ENCODE data around the gene SERGEF. TPM values are rescaled to one million over a fixed set of nuclear protein-coding genes. Genes with fewer than 3 reads are reported as not detected.

Gene SERGEF
- total and polyA plus RNA-seq, 2 of the 13 experiments (the other 11 are each of a cell fraction or from before 2014, with no cell fraction given), result 54.5 to 114 TPM

DNA sequence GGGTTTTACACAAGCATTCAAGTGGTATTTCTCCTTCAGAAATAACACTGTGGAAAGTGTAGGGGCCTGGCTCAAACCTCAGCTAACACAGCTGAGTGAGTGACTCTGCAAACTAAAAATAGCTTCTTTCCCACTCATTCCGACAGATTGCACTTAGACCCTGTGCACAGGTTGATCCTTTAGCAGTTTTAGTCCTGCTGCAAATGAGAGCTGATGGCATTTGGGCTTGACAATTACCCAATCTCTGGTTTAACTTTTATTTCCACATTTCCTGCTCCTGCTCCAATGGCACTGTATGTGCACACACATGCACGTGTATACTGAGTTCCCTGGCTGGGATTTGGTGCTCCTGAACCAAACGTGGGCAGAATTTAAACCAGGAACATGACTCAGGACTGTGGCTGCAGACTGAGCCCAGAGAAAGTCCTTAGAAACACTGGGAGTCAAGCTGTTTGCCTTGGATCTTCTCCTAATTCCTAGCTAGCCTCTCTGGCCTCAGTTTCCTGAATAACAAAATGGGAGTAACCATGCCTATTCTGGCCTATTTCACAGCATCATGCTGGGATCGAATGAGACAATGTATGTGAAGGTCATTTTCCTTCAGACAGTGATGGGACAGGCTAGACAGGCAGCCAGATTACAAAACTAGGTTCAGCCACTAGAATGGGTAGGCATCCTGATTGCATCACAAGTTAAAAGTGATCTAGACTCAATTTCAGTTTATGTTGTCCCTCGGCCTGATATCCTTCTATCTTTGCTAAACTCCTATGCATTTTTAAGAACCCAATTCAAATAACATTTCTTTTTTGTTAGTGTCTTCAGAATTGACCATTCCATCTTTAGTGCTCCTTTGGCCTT is 58.2 kb downstream of the SERGEF start:
- WGBS (ENCODE audit: low lambda C conversion rate), result 90% methylated on average over 5 of the region's 5 CpGs
- CTCF ChIA-PET (ENCODE audit: low intra/inter-chr PET ratio, low total read pairs), result no interaction called here
- POLR2A ChIA-PET, result no interaction called here

More for the DNA sequence above, 58.2 kb downstream of the SERGEF start:
- peaks cover 18% of the 10 kb centered on the region for H3K4me1 ChIP-seq (ENCODE audit: insufficient read depth, low read length)
- H3K9ac ChIP-seq (ENCODE audit: insufficient read depth, low read depth, low read length), result no peak overlapping the region
- intact Hi-C loops (cut with micrococcal nuclease; ENCODE audit: unreplicated experiment), result no loop called here
- no peaks in the 10 kb centered on the region; the same call in 1 of the 2 replicates for H4K20me1 ChIP-seq (ENCODE audit: insufficient read depth, low read length)
- H2AFZ ChIP-seq (ENCODE audit: low read length), result no peak overlapping the region
- in situ Hi-C loops (cut with HindIII; ENCODE audit: extremely low pct_ligation_motif_present, low pct_unique_long_range_greater_than_20kb), result no loop called here
- no peak overlapping the region for H3K4me2 ChIP-seq (ENCODE audit: low read depth, low read length)
- no peak for FAIRE-seq
- no peaks in the 10 kb centered on the region for H3K27me3 ChIP-seq (ENCODE audit: control insufficient read depth in 1 of 2, insufficient read depth in 2 of 2, low read length in 2 of 2)
- no peak overlapping the region for H3K4me3 ChIP-seq (replicated peaks in 1 of 3; ENCODE audit: insufficient read depth in 1 of 3, low read depth in 2 of 3, low read length in 3 of 3)
- peaks cover 28 to 89% of the 10 kb centered on the region in 2 experiments for H3K36me3 ChIP-seq (replicated peaks in 1 of 2; ENCODE audit: control insufficient read depth in 1 of 2, insufficient read depth in 2 of 2, low read length in 2 of 2)
- H3K9me3 ChIP-seq (ENCODE audit: low read length), result no peaks in the 10 kb centered on the region
- H3K27ac ChIP-seq (ENCODE audit: extremely low read length, insufficient read depth, low read length), result no peak overlapping the region
- no peaks in the 10 kb centered on the region for H3K79me2 ChIP-seq (ENCODE audit: insufficient read depth, low read length)
- BruUV-seq (replicated peaks), result no TSS peak
- no peak for TF ChIP-seq ZNF562 (CRISPR knock-in tag; IDR thresholded peaks at IDR 0.05; ENCODE audit: borderline replicate concordance)
- TF ChIP-seq, protein P1, sequence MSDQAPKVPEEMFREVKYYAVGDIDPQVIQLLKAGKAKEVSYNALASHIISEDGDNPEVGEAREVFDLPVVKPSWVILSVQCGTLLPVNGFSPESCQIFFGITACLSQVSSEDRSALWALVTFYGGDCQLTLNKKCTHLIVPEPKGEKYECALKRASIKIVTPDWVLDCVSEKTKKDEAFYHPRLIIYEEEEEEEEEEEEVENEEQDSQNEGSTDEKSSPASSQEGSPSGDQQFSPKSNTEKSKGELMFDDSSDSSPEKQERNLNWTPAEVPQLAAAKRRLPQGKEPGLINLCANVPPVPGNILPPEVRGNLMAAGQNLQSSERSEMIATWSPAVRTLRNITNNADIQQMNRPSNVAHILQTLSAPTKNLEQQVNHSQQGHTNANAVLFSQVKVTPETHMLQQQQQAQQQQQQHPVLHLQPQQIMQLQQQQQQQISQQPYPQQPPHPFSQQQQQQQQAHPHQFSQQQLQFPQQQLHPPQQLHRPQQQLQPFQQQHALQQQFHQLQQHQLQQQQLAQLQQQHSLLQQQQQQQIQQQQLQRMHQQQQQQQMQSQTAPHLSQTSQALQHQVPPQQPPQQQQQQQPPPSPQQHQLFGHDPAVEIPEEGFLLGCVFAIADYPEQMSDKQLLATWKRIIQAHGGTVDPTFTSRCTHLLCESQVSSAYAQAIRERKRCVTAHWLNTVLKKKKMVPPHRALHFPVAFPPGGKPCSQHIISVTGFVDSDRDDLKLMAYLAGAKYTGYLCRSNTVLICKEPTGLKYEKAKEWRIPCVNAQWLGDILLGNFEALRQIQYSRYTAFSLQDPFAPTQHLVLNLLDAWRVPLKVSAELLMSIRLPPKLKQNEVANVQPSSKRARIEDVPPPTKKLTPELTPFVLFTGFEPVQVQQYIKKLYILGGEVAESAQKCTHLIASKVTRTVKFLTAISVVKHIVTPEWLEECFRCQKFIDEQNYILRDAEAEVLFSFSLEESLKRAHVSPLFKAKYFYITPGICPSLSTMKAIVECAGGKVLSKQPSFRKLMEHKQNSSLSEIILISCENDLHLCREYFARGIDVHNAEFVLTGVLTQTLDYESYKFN (CRISPR knock-in tag; conservative IDR thresholded peaks at IDR 0.05), result no peak
- no peak for TF ChIP-seq ZNF180 (CRISPR knock-in tag; IDR thresholded peaks at IDR 0.05; ENCODE audit: borderline replicate concordance, low read depth)
- no peak for TF ChIP-seq TRIM24 (CRISPR knock-in tag; IDR thresholded peaks at IDR 0.05)
- ATAC-seq, result no peak
- no peak for DNase-seq (ENCODE audit: low spot score)
